Progenitor cell of endocrine pancreas (in vitro differentiated cells): ENCODE results near the gene PCGF5. TPM values are rescaled to one million over a fixed set of nuclear protein-coding genes. Genes with fewer than 3 reads are reported as not detected.

Experiments used
- DNase-seq: peaks from one replicate; pipeline ENCODE4 v3.0.0; 2021; ENCODE audit warnings: low spot score; ENCODE audit not compliant: unreplicated experiment
- H3K27ac Mint-ChIP-seq: 2 replicates; pipeline ENCODE4 v1.8.0; 2021; ENCODE audit warnings: mild to moderate bottlenecking, moderate library complexity, mixed read lengths
- H3K27me3 Mint-ChIP-seq: 2 replicates; pipeline ENCODE4 v1.8.0; 2021; ENCODE audit warnings: mixed read lengths
- H3K36me3 Mint-ChIP-seq: 2 replicates; pipeline ENCODE4 v1.8.0; 2022; ENCODE audit warnings: mixed read lengths; ENCODE audit not compliant: insufficient read depth
- H3K4me1 Mint-ChIP-seq: 2 replicates; pipeline ENCODE4 v1.8.0; 2021; ENCODE audit warnings: low read depth, mixed read lengths
- H3K4me3 Mint-ChIP-seq: 2 replicates; pipeline ENCODE4 v1.8.0; 2021; ENCODE audit warnings: low read depth, mild to moderate bottlenecking, moderate library complexity, mixed read lengths
- H3K9me3 Mint-ChIP-seq: 2 replicates; pipeline ENCODE4 v1.8.0; 2021; ENCODE audit warnings: low read depth, mixed read lengths
- total RNA-seq: library from RNA; stranded (reverse); gene quantifications from 2 replicates; pipeline ENCODE4 v1.2.1, GENCODE V29; 2021
- TF ChIP-seq, protein P1 (sequence below): fragments of 200-600 bp; sonication (generic); IDR thresholded peaks from one replicate; pipeline ENCODE4 v1.5.0; 2021; ENCODE audit warnings: antibody characterized with exemption, mild to moderate bottlenecking; ENCODE audit not compliant: unreplicated experiment

Gene PCGF5
- total RNA-seq, 1 donor from 2014 or later, result 19.2 TPM

- Mint-ChIP-seq H3K9me3 (no peaks in the 10 kb centered on the region), H3K27me3 (peaks cover 6% of the 10 kb centered on the region)
- TF ChIP-seq, protein P1, sequence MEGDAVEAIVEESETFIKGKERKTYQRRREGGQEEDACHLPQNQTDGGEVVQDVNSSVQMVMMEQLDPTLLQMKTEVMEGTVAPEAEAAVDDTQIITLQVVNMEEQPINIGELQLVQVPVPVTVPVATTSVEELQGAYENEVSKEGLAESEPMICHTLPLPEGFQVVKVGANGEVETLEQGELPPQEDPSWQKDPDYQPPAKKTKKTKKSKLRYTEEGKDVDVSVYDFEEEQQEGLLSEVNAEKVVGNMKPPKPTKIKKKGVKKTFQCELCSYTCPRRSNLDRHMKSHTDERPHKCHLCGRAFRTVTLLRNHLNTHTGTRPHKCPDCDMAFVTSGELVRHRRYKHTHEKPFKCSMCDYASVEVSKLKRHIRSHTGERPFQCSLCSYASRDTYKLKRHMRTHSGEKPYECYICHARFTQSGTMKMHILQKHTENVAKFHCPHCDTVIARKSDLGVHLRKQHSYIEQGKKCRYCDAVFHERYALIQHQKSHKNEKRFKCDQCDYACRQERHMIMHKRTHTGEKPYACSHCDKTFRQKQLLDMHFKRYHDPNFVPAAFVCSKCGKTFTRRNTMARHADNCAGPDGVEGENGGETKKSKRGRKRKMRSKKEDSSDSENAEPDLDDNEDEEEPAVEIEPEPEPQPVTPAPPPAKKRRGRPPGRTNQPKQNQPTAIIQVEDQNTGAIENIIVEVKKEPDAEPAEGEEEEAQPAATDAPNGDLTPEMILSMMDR, result no peak
Observed at GRCh38 chr10:91226093-91226492, 5.6 kb downstream of the PCGF5 start.

DNA sequence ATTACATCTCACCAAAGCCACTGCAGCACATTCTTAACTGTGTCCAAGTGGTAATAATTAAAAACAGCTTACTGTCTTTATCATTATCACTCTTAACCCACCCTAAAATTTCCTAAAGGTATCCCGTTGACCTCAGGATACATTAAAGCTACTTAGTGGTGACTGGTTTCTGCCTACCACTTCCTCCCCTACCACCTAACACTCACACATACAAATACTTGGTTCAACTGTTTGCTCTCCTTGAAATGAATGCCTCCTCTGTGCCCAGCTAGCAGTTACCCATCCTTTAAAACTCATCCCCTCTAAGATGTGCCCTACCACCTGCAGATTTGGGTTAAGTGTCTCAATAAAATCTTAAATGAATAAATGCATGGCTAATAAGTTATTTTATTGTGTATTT lies 7.1 kb downstream of the PCGF5 start:
- Mint-ChIP-seq H3K27me3 (no peaks in the 10 kb centered on the region), H3K4me1 (no peaks in the 10 kb centered on the region), H3K4me3 (no peak overlapping the region)

More at GRCh38 chr10:91226093-91226492, 5.6 kb downstream of the PCGF5 start:
- no peak for DNase-seq
- peaks cover 11% of the 10 kb centered on the region for H3K4me1 Mint-ChIP-seq
- H3K4me3 Mint-ChIP-seq, result no peak overlapping the region
- peaks cover 6% of the 10 kb centered on the region for H3K36me3 Mint-ChIP-seq
- no peak overlapping the region for H3K27ac Mint-ChIP-seq

DNA sequence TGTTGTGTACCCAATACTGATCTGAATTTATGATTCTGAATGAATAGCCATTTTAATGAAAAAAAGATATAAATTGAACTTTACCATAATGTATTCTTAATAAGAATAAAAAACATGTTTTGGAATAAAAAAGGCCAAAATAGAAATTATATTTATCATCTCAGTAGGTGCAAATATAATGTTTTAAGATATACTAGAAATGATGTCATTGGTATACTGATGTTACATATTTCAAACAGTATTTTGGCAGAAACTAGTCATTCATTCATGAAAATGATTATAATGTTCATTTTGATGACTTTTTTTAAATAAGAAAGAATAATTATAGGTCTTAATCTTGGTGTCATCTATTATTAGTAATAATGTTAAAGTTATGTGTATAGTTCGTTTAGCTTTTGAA lies 9.2 kb downstream of the PCGF5 start:
- no peaks in the 10 kb centered on the region for H3K4me1 Mint-ChIP-seq
- no peaks in the 10 kb centered on the region for H3K9me3 Mint-ChIP-seq
- H3K27ac Mint-ChIP-seq, result no peak overlapping the region
- DNase-seq, result no peak
- no peak overlapping the region for H3K4me3 Mint-ChIP-seq
- no peaks in the 10 kb centered on the region for H3K27me3 Mint-ChIP-seq
- TF ChIP-seq, protein P1, result no peak
- H3K36me3 Mint-ChIP-seq, result peaks cover 1% of the 10 kb centered on the region

More for the DNA sequence above, 7.1 kb downstream of the PCGF5 start:
- TF ChIP-seq, protein P1, result no peak
- DNase-seq, result no peak
- H3K36me3 Mint-ChIP-seq, result peaks cover 6% of the 10 kb centered on the region
- H3K9me3 Mint-ChIP-seq, result no peaks in the 10 kb centered on the region
- no peak overlapping the region for H3K27ac Mint-ChIP-seq

GRCh38 chr10:91238191-91238590 lies 17.7 kb downstream of the PCGF5 start:
- Mint-ChIP-seq H3K36me3 (peaks cover 4% of the 10 kb centered on the region), H3K4me3 (no peak overlapping the region), H3K27me3 (no peaks in the 10 kb centered on the region), H3K27ac (no peak overlapping the region), H3K9me3 (no peaks in the 10 kb centered on the region), H3K4me1 (peaks cover 6% of the 10 kb centered on the region)
- no peak for DNase-seq
- TF ChIP-seq, protein P1, result no peak

DNA sequence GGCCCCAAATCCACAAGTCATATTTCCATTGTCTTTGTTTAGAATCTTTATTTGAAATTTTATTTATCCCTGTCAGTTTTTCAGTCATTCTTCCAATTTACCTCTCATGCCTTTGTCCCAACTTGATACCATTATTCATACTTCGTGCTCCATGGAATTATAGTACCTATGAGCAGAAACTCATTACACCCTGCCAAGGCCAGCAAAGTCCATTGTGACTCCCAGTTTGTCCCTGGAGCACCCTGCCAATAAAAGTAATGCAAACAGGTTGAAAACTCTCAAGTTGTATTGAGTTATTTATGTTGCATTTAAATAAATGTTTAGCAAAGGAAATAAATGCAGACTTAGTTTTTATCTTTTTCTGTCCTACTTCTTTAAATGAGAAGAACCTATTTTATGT lies 19.3 kb downstream of the PCGF5 start:
- no peaks in the 10 kb centered on the region for H3K27me3 Mint-ChIP-seq
- H3K9me3 Mint-ChIP-seq, result no peaks in the 10 kb centered on the region
- no peak for DNase-seq
- no peak overlapping the region for H3K27ac Mint-ChIP-seq
- H3K4me1 Mint-ChIP-seq, result peaks cover 6% of the 10 kb centered on the region
- peaks cover 4% of the 10 kb centered on the region for H3K36me3 Mint-ChIP-seq
- TF ChIP-seq, protein P1, result no peak
- no peak overlapping the region for H3K4me3 Mint-ChIP-seq
